ENCODE measurements around the gene ANKRD13A.
"Not testable (repeated sequence)": the region's sequence is repeated elsewhere in the genome, so short reads cannot be mapped to it uniquely, and the experiment has no call there.

The ANKRD13A gene

DNA sequence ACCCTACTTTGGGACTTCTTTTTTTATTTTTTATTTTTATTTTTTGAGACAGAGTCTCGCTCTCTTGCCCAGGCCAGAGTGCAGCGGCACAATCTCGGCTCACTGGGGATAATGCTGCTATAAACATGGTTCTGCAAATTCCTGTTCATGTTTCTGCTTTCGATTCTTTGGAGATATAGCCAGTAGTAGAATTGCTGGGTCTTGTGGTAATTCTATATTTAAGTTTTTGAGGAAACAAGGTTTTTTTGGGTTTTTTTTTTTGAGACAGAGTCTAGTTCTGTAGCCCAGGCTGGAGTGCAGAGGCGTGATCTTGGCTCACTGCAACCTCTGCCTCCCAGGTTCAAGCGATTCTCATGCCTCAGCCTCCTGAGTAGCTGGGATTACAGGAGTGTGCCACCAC, 89.0 kb downstream of the ANKRD13A start:
- not testable (repeated sequence) for DNase-seq

DNA sequence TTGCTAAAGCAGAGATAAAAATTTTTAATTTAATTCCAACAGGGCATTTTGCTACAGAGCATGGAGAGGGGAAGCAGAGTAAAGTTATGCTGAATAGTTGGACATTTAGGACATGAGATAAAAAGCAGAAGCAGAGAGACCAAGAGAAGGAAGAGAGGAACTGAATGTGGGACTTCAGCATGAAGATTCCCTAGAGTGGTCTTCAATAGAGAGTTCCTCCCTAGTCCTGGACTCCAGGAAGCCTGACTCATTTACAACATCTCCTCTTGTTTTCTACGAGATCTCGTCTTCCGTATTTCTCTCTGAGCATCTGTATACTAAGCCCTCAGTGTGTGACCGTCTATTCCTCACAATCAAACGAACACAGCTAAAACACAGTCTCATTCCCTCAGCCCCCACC, 89.7 kb downstream of the ANKRD13A start:
- no peak for DNase-seq
